Umbilical cord (tissue), 2 donors: ENCODE results near the gene FILIP1L. TPM values are rescaled to one million over a fixed set of nuclear protein-coding genes. Genes with fewer than 3 reads are reported as not detected.
A peak's percentile ranks its signal among the peaks of the same experiment; 100 is the strongest.

Experiments used
- DNase-seq: peaks from one replicate; pipeline ENCODE4 v3.0.0-alpha.2; 2015; ENCODE audit warnings: low spot score
- total RNA-seq: library from RNA; depleted of rRNA; stranded (reverse); fragments of >200 nt; gene quantifications from one replicate; pipeline ENCODE4 v1.2.3, GENCODE V29; 2014; ENCODE audit warnings: low replicate concordance; ENCODE audit not compliant: insufficient read depth

FILIP1L gene
- total RNA-seq, 1 donor from 2014 or later: 189 TPM

- no peak for DNase-seq
Measured at GRCh38 chr3:100125161-100125938, 11.0 kb upstream of the FILIP1L start.

- no peak for DNase-seq
Measured at GRCh38 chr3:100124201-100124761, 10.0 kb upstream of the FILIP1L start.

- DNase-seq: no peak
Measured at GRCh38 chr3:100123112-100123511, 8.8 kb upstream of the FILIP1L start.

GRCh38 chr3:100122321-100122720, 8.0 kb upstream of the FILIP1L start:
- no peak for DNase-seq

GRCh38 chr3:100120693-100121092, 6.4 kb upstream of the FILIP1L start:
- no peak for DNase-seq

- no peak for DNase-seq
Measured at GRCh38 chr3:100120012-100120411, 5.7 kb upstream of the FILIP1L start.

- DNase-seq: no peak
Measured at GRCh38 chr3:100117093-100117492, 2.8 kb upstream of the FILIP1L start.

GRCh38 chr3:100113723-100114412, 433 bp downstream of the FILIP1L start:
- DNase-seq: no peak

- DNase-seq: no peak
Measured at GRCh38 chr3:100111728-100112127, 2.6 kb downstream of the FILIP1L start.

- no peak for DNase-seq
Measured at GRCh38 chr3:100110162-100110561, 4.1 kb downstream of the FILIP1L start.

- no peak for DNase-seq
Measured at GRCh38 chr3:100108464-100109079, 5.7 kb downstream of the FILIP1L start.

GRCh38 chr3:100107221-100107814, 7.0 kb downstream of the FILIP1L start:
- DNase-seq: no peak

- DNase-seq: peak; percentile 76
Measured at GRCh38 chr3:100106531-100107141, 7.7 kb downstream of the FILIP1L start.

- DNase-seq: no peak
Measured at GRCh38 chr3:100106094-100106493, 8.2 kb downstream of the FILIP1L start.

- no peak for DNase-seq
Measured at GRCh38 chr3:100105501-100105900, 8.8 kb downstream of the FILIP1L start.

- no peak for DNase-seq
Measured at GRCh38 chr3:100104817-100105413, 9.4 kb downstream of the FILIP1L start.

- DNase-seq: no peak
Measured at GRCh38 chr3:100104442-100104798, 9.9 kb downstream of the FILIP1L start.

- DNase-seq: no peak
Measured at GRCh38 chr3:100103558-100104441, 10.5 kb downstream of the FILIP1L start.

GRCh38 chr3:100102757-100103156, 11.5 kb downstream of the FILIP1L start:
- DNase-seq: no peak

- DNase-seq: peak; percentile 40
Measured at GRCh38 chr3:100100425-100100824, 13.9 kb downstream of the FILIP1L start.
